Esophagus squamous epithelium (tissue), 4 donors: ENCODE results near the gene GPSM1.

Source experiments
- CTCF ChIP-seq, 6 experiments: fragments of 450-650 bp in 4 of 6; fragments of 200-600 bp in 2 of 6; sonication (generic) in 2 of 6; IDR thresholded peaks; one replicate each; pipeline ENCODE4 v1.5.1; 2016 to 2019; ENCODE audit warnings: antibody characterized with exemption in 6 of 6, mild to moderate bottlenecking in 4 of 6, moderate library complexity in 4 of 6
- POLR2A ChIP-seq, 4 donors: fragments of 450-650 bp; IDR thresholded peaks; one replicate each; pipeline ENCODE4 v1.6.1; 2017; ENCODE audit warnings: antibody characterized with exemption in 4 of 4, mild to moderate bottlenecking in 4 of 4, moderate library complexity in 3 of 4

DNA sequence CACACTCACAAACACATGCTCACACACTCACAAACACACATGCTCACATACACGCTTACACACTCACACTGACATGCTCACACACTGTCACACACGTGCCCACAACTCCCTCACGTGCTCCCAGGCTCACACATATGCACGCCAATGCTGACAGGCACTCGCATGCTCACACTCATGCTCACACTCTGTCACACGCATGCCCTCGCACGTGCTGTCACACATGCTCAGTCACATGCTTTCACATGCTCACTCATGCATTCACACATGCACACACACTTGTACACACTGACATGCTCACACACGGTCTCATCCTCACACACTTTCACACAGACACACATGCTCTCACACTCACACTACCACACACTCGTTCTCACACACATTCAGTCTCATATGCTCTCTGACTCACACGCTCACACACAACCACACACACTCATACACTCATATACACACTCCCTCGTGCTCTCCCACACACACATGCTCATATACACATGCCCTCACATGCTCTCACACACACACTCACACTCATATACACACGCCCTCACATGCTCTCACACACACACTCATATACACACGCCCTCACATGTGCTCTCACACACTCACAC, 33.8 kb upstream of the GPSM1 start:
- no peak for TF ChIP-seq CTCF (IDR thresholded peaks at IDR 0.05)
- no peak for TF ChIP-seq POLR2A (IDR thresholded peaks at IDR 0.05)
